Left lung (tissue), 10 donors: ENCODE results near the gene EFCAB13. TPM values are rescaled to one million over a fixed set of nuclear protein-coding genes. Genes with fewer than 3 reads are reported as not detected.

Experiments used
- ATAC-seq: fragments of 200-7000 bp; cut with Tn5 transposase; one replicate; pipeline ENCODE4 v1.9.1; 2020; ENCODE audit warnings: moderate library complexity
- DNase-seq, 4 donors: peaks; one replicate each; pipeline ENCODE4 v3.0.0-alpha.2; 2013 to 2020
- H3K27ac ChIP-seq, 2 donors: fragments of 200-600 bp; sonication (generic) in 1 of 2; one replicate each; pipeline versions ENCODE4 v1.5.0 to v1.8.0; 2020 to 2021
- H3K27me3 ChIP-seq, 2 donors: fragments of 200-600 bp; sonication (generic) in 1 of 2; one replicate each; pipeline versions ENCODE4 v1.5.0 to v1.8.0; 2020 to 2021
- H3K36me3 ChIP-seq, 2 donors: fragments of 200-600 bp; sonication (generic) in 1 of 2; one replicate each; pipeline versions ENCODE4 v1.5.0 to v1.8.0; 2020 to 2021
- H3K4me1 ChIP-seq, 2 donors: fragments of 200-600 bp; one replicate each; pipeline ENCODE4 v1.8.0; 2021
- H3K4me3 ChIP-seq, 2 donors: fragments of 200-600 bp; sonication (generic) in 1 of 2; one replicate each; pipeline versions ENCODE4 v1.5.0 to v1.8.0; 2020 to 2021; ENCODE audit warnings: mild to moderate bottlenecking in 1 of 2
- H3K9me3 ChIP-seq, 2 donors: fragments of 200-600 bp; sonication (generic) in 1 of 2; one replicate each; pipeline versions ENCODE4 v1.5.0 to v1.8.0; 2020 to 2021
- CTCF ChIP-seq, 2 donors: fragments of 200-600 bp; sonication (generic) in 1 of 2; IDR thresholded peaks; one replicate each; pipeline versions ENCODE4 v1.5.0 to v1.8.0; 2021; ENCODE audit warnings: antibody characterized with exemption in 2 of 2
- intact Hi-C, 2 donors: fragments of 100-400 bp; cut with DNase I; formaldehyde crosslinking; loops; one replicate each; pipeline versions ENCODE4 v1.11.2 to v1.14.2; 2022
- polyA plus RNA-seq, 6 donors: library from polyadenylated mRNA; unstranded; fragments of 120-200 nt; gene quantifications; one replicate each; pipeline ENCODE4 v1.2.1, GENCODE V29; 2013; ENCODE audit not compliant: insufficient read length in 6 of 6
- total RNA-seq, 2 donors: library from RNA; stranded (reverse); fragmentation: NEBNext Ultra II Directional; extraction: Animal tissue kit (Norgen Biotek cat#: 25700); gene quantifications; one replicate each; pipeline ENCODE4 v1.2.1, GENCODE V29; 2021
- donor health status: DM: no; HTN: yes; CAD: no.
- donor health status: DM: no; HTN: no; CAD: no.

EFCAB13 gene
- total and polyA plus RNA-seq, 8 donors = 7.4 to 13.0 (median 10.0) TPM

DNA sequence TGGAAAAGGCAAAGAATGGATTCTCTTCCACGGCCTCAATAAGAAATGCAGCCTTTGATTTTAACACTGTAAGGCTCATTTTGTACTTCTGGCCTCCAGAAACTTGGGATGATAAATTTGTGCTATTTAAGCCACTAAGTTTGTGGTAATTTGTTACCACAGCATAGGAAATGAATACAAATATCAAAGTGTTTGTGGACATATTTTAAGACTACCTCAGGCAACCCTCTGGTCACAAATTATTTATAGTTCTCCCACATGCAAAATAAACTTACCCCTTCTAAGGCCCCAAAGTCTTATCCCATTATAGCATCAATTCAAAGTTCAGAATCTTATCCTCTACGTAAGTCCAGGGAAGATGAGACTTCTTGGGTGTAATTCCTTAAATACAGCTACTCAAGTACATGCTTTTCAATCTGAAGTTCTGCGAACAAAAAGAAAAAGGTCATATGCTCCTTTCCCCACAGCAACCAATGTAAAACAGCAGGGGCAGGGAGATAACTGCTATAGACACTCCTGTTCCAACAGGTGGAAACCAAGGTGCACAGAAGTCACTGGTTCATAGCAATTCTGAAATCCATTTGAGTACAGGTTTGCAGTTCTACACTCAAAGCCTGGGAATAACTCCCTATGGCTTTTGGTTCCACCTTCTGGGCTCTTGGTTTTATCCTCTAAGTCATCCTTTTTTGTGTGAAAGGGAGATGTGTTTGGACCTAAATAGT lies 5.4 kb upstream of the EFCAB13 start:
- peaks cover 0 to 3% of the 10 kb centered on the region in 2 donors for H3K9me3 ChIP-seq
- H3K36me3 ChIP-seq = no peaks in the 10 kb centered on the region
- ATAC-seq (no peak), DNase-seq (no peak)
- H3K27me3 ChIP-seq = peaks cover 0 to 4% of the 10 kb centered on the region in 2 donors
- no peak overlapping the region for H3K27ac ChIP-seq
- peaks cover 4 to 23% of the 10 kb centered on the region in 2 donors for H3K4me1 ChIP-seq
- intact Hi-C loops = no loop called here
- no peak overlapping the region for H3K4me3 ChIP-seq
- TF ChIP-seq CTCF (IDR thresholded peaks at IDR 0.05) = no peak

GRCh38 chr17:47320879-47321502 lies 2.8 kb upstream of the EFCAB13 start:
- no peak overlapping the region for H3K4me3 ChIP-seq
- H3K36me3 ChIP-seq = no peaks in the 10 kb centered on the region
- DNase-seq = no peak
- no peak for TF ChIP-seq CTCF (IDR thresholded peaks at IDR 0.05)
- H3K27ac ChIP-seq = no peak overlapping the region
- ATAC-seq = no peak
- peaks cover 0 to 7% of the 10 kb centered on the region in 2 donors for H3K27me3 ChIP-seq
- peaks cover 0 to 14% of the 10 kb centered on the region in 2 donors for H3K4me1 ChIP-seq
- H3K9me3 ChIP-seq = peaks cover 0 to 3% of the 10 kb centered on the region in 2 donors
- intact Hi-C loops = no loop called here

DNA sequence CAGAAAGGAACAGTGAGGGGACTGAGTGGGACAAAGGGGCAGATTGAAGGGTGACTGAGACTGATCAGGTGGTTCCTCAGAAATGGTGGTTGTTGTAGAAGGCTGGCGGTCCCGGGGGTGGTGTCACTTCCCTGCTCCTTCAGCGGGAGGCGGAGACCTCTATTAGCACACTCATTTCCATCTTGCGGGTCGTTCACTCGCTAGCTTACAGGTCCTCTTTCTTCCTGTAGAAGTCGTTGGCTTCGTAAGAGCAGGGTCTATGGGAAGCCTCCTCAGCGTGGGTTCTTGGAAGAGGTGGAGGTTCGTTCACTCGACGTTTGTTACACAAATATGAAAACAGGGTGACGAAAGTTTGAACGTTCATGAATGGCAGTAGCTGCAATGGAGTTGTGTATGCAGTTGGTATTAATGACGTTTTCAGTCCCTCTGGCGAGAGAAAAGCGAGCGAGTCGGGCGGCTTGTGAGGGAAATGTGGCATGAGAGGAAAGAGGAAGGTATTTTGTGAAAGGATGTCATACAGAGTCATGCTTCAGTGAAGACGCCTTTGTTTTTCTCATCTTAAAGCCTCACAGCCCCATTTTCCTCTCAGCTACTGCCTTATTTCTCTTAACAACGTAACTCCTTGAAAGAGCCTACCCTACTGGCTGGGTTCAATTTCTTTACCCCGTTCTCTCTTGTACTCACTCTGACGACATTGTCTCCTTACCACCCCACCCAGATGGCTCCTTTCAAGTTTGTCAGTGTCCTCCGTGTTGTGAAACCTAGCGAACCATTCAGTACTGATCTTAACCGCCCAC lies 667 bp downstream of the EFCAB13 start:
- DNase-seq (peak in 2 of 4 donors; percentile 72 to 77), ATAC-seq (peak; percentile 69)
- intact Hi-C loops = no loop called here
- no peaks in the 10 kb centered on the region for H3K36me3 ChIP-seq
- peaks cover 0 to 11% of the 10 kb centered on the region in 2 donors for H3K4me1 ChIP-seq
- TF ChIP-seq CTCF (IDR thresholded peaks at IDR 0.05) = no peak
- H3K9me3 ChIP-seq = peaks cover 0 to 3% of the 10 kb centered on the region in 2 donors
- H3K4me3 ChIP-seq = peak overlapping the region; percentile 60 to 64
- H3K27ac ChIP-seq = peak overlapping the region; percentile 90 to 96
- H3K27me3 ChIP-seq = peaks cover 0 to 7% of the 10 kb centered on the region in 2 donors

DNA sequence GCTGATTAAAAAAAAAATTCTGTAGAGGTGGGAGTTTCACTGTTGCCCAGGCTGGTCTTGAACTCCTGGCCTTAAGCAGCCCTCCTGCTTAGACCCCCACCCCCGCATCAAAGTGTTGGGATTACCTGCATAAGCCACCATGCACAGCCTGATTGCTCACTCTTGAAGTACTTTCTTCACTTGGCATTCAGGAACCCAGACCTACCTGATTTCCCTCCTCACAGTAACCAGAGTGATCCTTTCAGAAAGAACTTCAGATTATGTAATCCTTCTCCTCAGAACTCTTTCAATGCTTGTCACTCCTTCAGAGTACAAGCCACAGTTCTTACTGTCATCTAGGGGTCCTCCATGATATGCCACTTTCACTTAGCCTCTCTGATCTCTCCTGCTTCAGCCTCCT lies 1.4 kb downstream of the EFCAB13 start:
- no peak for TF ChIP-seq CTCF (IDR thresholded peaks at IDR 0.05)
- ATAC-seq = no peak
- Histone ChIP-seq H3K4me1 (peaks cover 0 to 11% of the 10 kb centered on the region in 2 donors), H3K9me3 (peaks cover 0 to 3% of the 10 kb centered on the region in 2 donors), H3K4me3 (no peak overlapping the region), H3K27me3 (peaks cover 0 to 7% of the 10 kb centered on the region in 2 donors), H3K27ac (no peak overlapping the region), H3K36me3 (no peaks in the 10 kb centered on the region)
- intact Hi-C loops = no loop called here
- no peak for DNase-seq

DNA sequence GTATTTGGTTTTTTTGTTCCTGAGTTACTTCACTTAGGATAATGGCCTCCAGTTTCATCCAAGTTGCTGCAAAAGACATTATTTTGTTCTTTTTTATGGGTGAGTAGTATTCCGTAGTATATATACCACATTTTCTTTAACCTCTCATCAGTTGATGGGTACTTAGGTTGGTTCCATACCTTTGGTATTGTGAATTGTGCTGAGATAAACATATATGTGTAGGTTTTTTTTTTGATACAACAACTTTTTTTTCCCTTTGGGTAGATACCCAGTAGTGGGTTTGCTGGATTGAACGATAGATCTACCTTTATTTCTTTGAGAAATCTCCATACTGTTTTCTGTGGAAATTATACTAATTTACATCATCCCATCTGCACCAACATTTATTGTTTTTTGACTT lies 6.8 kb downstream of the EFCAB13 start:
- H3K27ac ChIP-seq = no peak overlapping the region
- H3K4me3 ChIP-seq = no peak overlapping the region
- H3K9me3 ChIP-seq = no peaks in the 10 kb centered on the region
- H3K36me3 ChIP-seq = no peaks in the 10 kb centered on the region
- ATAC-seq (no peak), DNase-seq (no peak)
- H3K4me1 ChIP-seq = no peaks in the 10 kb centered on the region
- TF ChIP-seq CTCF (IDR thresholded peaks at IDR 0.05) = no peak
- H3K27me3 ChIP-seq = no peaks in the 10 kb centered on the region
- intact Hi-C loops = no loop called here
